Erythroblast (primary cell): ENCODE data around the gene PEX11G.
"Not testable (repeated sequence)": the region's sequence is repeated elsewhere in the genome, so short reads cannot be mapped to it uniquely, and the experiment has no call there.

Experiments used
- DNase-seq, 2 experiments: peaks; one replicate each; lab custom pipeline; 2025; lab: John Stamatoyannopoulos, UW
- GATA1 ChIP-seq: IDR thresholded peaks from 2 replicates; pipeline ENCODE4 v1.6.1; 2011; ENCODE audit warnings: low read depth, mild to moderate bottlenecking, control low read depth, low read length, moderate library complexity
- POLR2A ChIP-seq: IDR thresholded peaks from 2 replicates; pipeline ENCODE4 v1.6.1; 2011; ENCODE audit warnings: mild to moderate bottlenecking, low read length

Gene PEX11G

GRCh38 chr19:7434391-7434790 lies 54.4 kb downstream of the PEX11G start:
- DNase-seq: no peak
- no peak for TF ChIP-seq POLR2A
- no peak for TF ChIP-seq GATA1

GRCh38 chr19:7433456-7433855 lies 55.4 kb downstream of the PEX11G start:
- DNase-seq: not testable (repeated sequence)

- no peak for TF ChIP-seq POLR2A
- no peak for TF ChIP-seq GATA1
- no peak for DNase-seq
These were observed 59.1 kb downstream of the PEX11G start for GRCh38 chr19:7429638-7430282.

- no peak for DNase-seq
- TF ChIP-seq POLR2A: no peak
- no peak for TF ChIP-seq GATA1
These were observed 60.2 kb downstream of the PEX11G start for GRCh38 chr19:7428651-7429113.

GRCh38 chr19:7427944-7428343 lies 60.9 kb downstream of the PEX11G start:
- no peak for DNase-seq

GRCh38 chr19:7426986-7427385 lies 61.8 kb downstream of the PEX11G start:
- no peak for DNase-seq
- TF ChIP-seq GATA1: no peak
- no peak for TF ChIP-seq POLR2A

More at GRCh38 chr19:7427944-7428343, 60.9 kb downstream of the PEX11G start:
- TF ChIP-seq GATA1: no peak
- no peak for TF ChIP-seq POLR2A
